Loucy (cell line): ENCODE data around the gene BAIAP3.

Experiments
- EZH2phosphoT487 ChIP-seq: fragments of 200-600 bp; IDR thresholded peaks from 2 replicates; pipeline ENCODE4 v1.6.1; 2018; ENCODE audit warnings: antibody characterized with exemption, mild to moderate bottlenecking, moderate library complexity, borderline replicate concordance
- TF ChIP-seq, protein P1 (sequence below): fragments of 200-600 bp; sonication (generic); conservative IDR thresholded peaks from 2 replicates; pipeline ENCODE4 v1.5.1; 2014; ENCODE audit warnings: mild to moderate bottlenecking, antibody characterized with exemption, low read length

- TF ChIP-seq, protein P1, sequence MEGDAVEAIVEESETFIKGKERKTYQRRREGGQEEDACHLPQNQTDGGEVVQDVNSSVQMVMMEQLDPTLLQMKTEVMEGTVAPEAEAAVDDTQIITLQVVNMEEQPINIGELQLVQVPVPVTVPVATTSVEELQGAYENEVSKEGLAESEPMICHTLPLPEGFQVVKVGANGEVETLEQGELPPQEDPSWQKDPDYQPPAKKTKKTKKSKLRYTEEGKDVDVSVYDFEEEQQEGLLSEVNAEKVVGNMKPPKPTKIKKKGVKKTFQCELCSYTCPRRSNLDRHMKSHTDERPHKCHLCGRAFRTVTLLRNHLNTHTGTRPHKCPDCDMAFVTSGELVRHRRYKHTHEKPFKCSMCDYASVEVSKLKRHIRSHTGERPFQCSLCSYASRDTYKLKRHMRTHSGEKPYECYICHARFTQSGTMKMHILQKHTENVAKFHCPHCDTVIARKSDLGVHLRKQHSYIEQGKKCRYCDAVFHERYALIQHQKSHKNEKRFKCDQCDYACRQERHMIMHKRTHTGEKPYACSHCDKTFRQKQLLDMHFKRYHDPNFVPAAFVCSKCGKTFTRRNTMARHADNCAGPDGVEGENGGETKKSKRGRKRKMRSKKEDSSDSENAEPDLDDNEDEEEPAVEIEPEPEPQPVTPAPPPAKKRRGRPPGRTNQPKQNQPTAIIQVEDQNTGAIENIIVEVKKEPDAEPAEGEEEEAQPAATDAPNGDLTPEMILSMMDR = no peak
- no peak for TF ChIP-seq EZH2phosphoT487
Measured at GRCh38 chr16:1348441-1348840, 15.0 kb downstream of the BAIAP3 start.
